Smooth muscle cell (in vitro differentiated cells): Measurements from ENCODE around the gene SMARCD3. TPM values are rescaled to one million over a fixed set of nuclear protein-coding genes. Genes with fewer than 3 reads are reported as not detected.

Experiments used
- DNase-seq: peaks from one replicate; lab custom pipeline; 2025; ENCODE audit not compliant: unreplicated experiment; lab: John Stamatoyannopoulos, UW
- H2AFZ ChIP-seq: fragments of 200-600 bp; sonication (generic); 2 replicates; pipeline ENCODE4 v1.6.0; 2016; ENCODE audit warnings: antibody characterized with exemption, low read depth, mild to moderate bottlenecking
- H3F3A ChIP-seq: fragments of 200-600 bp; sonication (generic); 2 replicates; pipeline ENCODE4 v1.6.0; 2017; ENCODE audit warnings: antibody characterized with exemption, low read depth
- H3K27ac ChIP-seq: fragments of 200-600 bp; sonication (generic); 2 replicates; pipeline ENCODE4 v1.5.1; 2016; ENCODE audit warnings: low read depth, mild to moderate bottlenecking
- H3K27me3 ChIP-seq: fragments of 200-600 bp; sonication (generic); 2 replicates; pipeline ENCODE4 v1.6.1; 2016; ENCODE audit warnings: low read depth, mild to moderate bottlenecking
- H3K36me3 ChIP-seq: fragments of 200-600 bp; sonication (generic); 2 replicates; pipeline ENCODE4 v1.5.1; 2016; ENCODE audit warnings: low read depth
- H3K4me1 ChIP-seq: fragments of 200-600 bp; sonication (generic); 2 replicates; pipeline ENCODE4 v1.5.1; 2016; ENCODE audit warnings: low read depth
- H3K4me2 ChIP-seq: fragments of 200-600 bp; sonication (generic); 2 replicates; pipeline ENCODE4 v1.6.0; 2016; ENCODE audit warnings: mild to moderate bottlenecking
- H3K4me3 ChIP-seq: fragments of 200-600 bp; sonication (generic); 2 replicates; pipeline ENCODE4 v1.5.1; 2016; ENCODE audit warnings: mild to moderate bottlenecking
- H3K79me2 ChIP-seq: fragments of 200-600 bp; sonication (generic); 2 replicates; pipeline ENCODE4 v1.6.0; 2016; ENCODE audit warnings: low read depth, mild to moderate bottlenecking
- H3K9ac ChIP-seq: fragments of 200-600 bp; sonication (generic); 2 replicates; pipeline ENCODE4 v1.6.0; 2016; ENCODE audit warnings: low read depth
- H3K9me3 ChIP-seq: fragments of 200-600 bp; sonication (generic); replicated peaks from 2 replicates; pipeline ENCODE4 v1.5.1; 2016; ENCODE audit warnings: low read depth
- H4K20me1 ChIP-seq: fragments of 200-600 bp; sonication (generic); 2 replicates; pipeline ENCODE4 v1.6.0; 2016; ENCODE audit warnings: low read depth
- CTCF ChIP-seq: fragments of 200-600 bp; sonication (generic); IDR thresholded peaks from 2 replicates; pipeline ENCODE4 v1.5.1; 2017; ENCODE audit warnings: borderline replicate concordance, mild to moderate bottlenecking, antibody characterized with exemption; ENCODE audit not compliant: insufficient read depth, poor library complexity, severe bottlenecking
- WGBS: methylation state at CpG from one replicate; pipeline ENCODE4 v1.1.7; 2016; ENCODE audit warnings: low lambda C conversion rate; 5-methylcytosine and 5-hydroxymethylcytosine counted together
- polyA plus RNA-seq: library from polyadenylated mRNA; unstranded; fragments of >200 nt; fragmentation: Nextera tagmentation; extraction: Ambion mirVana; gene quantifications from 2 replicates; pipeline ENCODE4 v1.2.1, GENCODE V29; 2016
- total RNA-seq: library from RNA; depleted of rRNA; stranded (reverse); fragments of >200 nt; gene quantifications from 2 replicates; pipeline ENCODE4 v1.2.3, GENCODE V29; 2014

Gene SMARCD3
- total and polyA plus RNA-seq, 2 experiments from 2014 or later: 44.4 to 58.1 TPM

GRCh38 chr7:151291206-151291605, 42.7 kb upstream of the SMARCD3 start:
- no peak overlapping the region for H3K27ac ChIP-seq
- no peak for TF ChIP-seq CTCF
- peaks cover 12% of the 10 kb centered on the region for H3K27me3 ChIP-seq
- DNase-seq: no peak
- H3K9me3 ChIP-seq: no peaks in the 10 kb centered on the region
- no peaks in the 10 kb centered on the region for H3K79me2 ChIP-seq
- H3K4me2 ChIP-seq: no peak overlapping the region
- H3K4me1 ChIP-seq: no peaks in the 10 kb centered on the region
- WGBS: 92% methylated on average over 2 of the region's 2 CpGs
- H3F3A ChIP-seq: no peaks in the 10 kb centered on the region
- no peak overlapping the region for H3K9ac ChIP-seq
- H3K36me3 ChIP-seq: no peaks in the 10 kb centered on the region
- H4K20me1 ChIP-seq: no peaks in the 10 kb centered on the region
- H3K4me3 ChIP-seq: no peak overlapping the region
- no peak overlapping the region for H2AFZ ChIP-seq

GRCh38 chr7:151290355-151290760, 41.9 kb upstream of the SMARCD3 start:
- WGBS: 80% methylated on average over 4 of the region's 4 CpGs
- H3K9me3 ChIP-seq: no peaks in the 10 kb centered on the region
- no peak overlapping the region for H3K9ac ChIP-seq
- no peak overlapping the region for H3K4me2 ChIP-seq
- TF ChIP-seq CTCF: no peak
- no peaks in the 10 kb centered on the region for H3F3A ChIP-seq
- no peak overlapping the region for H2AFZ ChIP-seq
- no peak overlapping the region for H3K4me3 ChIP-seq
- H3K79me2 ChIP-seq: no peaks in the 10 kb centered on the region
- no peaks in the 10 kb centered on the region for H3K36me3 ChIP-seq
- no peak overlapping the region for H3K27ac ChIP-seq
- no peaks in the 10 kb centered on the region for H3K4me1 ChIP-seq
- DNase-seq: no peak
- no peaks in the 10 kb centered on the region for H4K20me1 ChIP-seq
- peaks cover 18% of the 10 kb centered on the region for H3K27me3 ChIP-seq

GRCh38 chr7:151289891-151290290, 41.4 kb upstream of the SMARCD3 start:
- H4K20me1 ChIP-seq: no peaks in the 10 kb centered on the region
- H3K36me3 ChIP-seq: no peaks in the 10 kb centered on the region
- H2AFZ ChIP-seq: no peak overlapping the region
- H3K27me3 ChIP-seq: peaks cover 21% of the 10 kb centered on the region
- no peak overlapping the region for H3K9ac ChIP-seq
- no peaks in the 10 kb centered on the region for H3K9me3 ChIP-seq
- H3F3A ChIP-seq: no peaks in the 10 kb centered on the region
- TF ChIP-seq CTCF: no peak
- no peaks in the 10 kb centered on the region for H3K4me1 ChIP-seq
- H3K4me2 ChIP-seq: no peak overlapping the region
- H3K4me3 ChIP-seq: no peak overlapping the region
- H3K79me2 ChIP-seq: no peaks in the 10 kb centered on the region
- 89% methylated on average over 2 of the region's 2 CpGs for WGBS
- no peak for DNase-seq
- H3K27ac ChIP-seq: no peak overlapping the region

- Histone ChIP-seq H3K9ac (no peak overlapping the region), H3K79me2 (no peaks in the 10 kb centered on the region), H3F3A (no peaks in the 10 kb centered on the region), H4K20me1 (no peaks in the 10 kb centered on the region), H3K27ac (no peak overlapping the region), H3K4me3 (no peak overlapping the region), H2AFZ (no peak overlapping the region), H3K9me3 (no peaks in the 10 kb centered on the region), H3K4me2 (no peak overlapping the region), H3K36me3 (no peaks in the 10 kb centered on the region), H3K27me3 (peaks cover 18% of the 10 kb centered on the region), H3K4me1 (no peaks in the 10 kb centered on the region)
- no peak for DNase-seq
- 61% methylated on average over 2 of the region's 2 CpGs for WGBS
- TF ChIP-seq CTCF: no peak
Observed at GRCh38 chr7:151286148-151286547, 37.7 kb upstream of the SMARCD3 start.
